Smooth muscle cell of bladder (primary cell): ENCODE results near the gene NECAP2. TPM values are rescaled to one million over a fixed set of nuclear protein-coding genes. Genes with fewer than 3 reads are reported as not detected.

Experiments
- total RNA-seq: library from RNA; depleted of rRNA; stranded (reverse); fragments of >200 nt; gene quantifications from 2 replicates; pipeline ENCODE4 v1.2.3, GENCODE V29; 2014

The NECAP2 gene, protein sequence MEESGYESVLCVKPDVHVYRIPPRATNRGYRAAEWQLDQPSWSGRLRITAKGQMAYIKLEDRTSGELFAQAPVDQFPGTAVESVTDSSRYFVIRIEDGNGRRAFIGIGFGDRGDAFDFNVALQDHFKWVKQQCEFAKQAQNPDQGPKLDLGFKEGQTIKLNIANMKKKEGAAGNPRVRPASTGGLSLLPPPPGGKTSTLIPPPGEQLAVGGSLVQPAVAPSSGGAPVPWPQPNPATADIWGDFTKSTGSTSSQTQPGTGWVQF
- total RNA-seq, result 65.0 and 76.4 TPM in 2 replicates

DNA sequence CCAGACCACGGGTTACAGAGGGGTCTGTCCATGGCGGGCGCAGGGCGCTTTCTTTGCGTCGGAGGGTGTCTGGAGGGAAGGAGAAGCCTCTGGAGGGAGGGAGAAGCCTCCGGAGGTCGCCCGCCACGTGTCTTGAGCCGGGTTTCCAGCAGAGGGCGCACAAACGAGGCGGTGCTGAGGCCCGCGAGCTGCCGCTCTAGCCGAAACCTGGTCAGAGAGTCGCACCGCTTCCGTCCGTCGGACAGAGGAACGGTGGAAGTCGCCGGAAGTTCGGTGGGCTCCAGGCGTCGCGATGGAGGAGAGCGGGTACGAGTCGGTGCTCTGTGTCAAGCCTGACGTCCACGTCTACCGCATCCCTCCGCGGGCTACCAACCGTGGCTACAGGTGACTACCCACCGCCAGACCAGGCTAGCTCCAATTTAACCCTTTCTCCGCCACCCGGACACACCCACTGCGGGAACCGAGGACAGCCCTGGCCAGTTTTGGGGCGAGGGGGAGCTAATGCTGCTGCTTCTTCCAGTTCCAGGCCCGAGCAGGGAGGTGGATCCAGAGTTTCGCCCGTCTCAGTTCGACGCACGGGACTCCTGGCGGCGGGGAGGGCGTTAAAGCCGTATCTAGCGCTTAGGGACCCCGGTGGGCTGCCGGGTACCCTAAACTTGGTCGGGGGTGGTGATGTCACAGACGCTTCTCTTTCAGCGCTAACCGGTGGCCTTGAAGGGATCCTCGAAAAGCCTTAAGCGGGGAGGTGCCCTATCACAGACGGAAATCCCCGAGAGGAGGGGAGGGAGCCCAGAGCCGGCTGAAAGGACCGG, at the start of gene NECAP2:
Gene NECAP2, plus strand, starts transcription at position 255 of the 812 bp plus-strand sequence. Its CDS starts 38 bp downstream, at position 293.

DNA sequence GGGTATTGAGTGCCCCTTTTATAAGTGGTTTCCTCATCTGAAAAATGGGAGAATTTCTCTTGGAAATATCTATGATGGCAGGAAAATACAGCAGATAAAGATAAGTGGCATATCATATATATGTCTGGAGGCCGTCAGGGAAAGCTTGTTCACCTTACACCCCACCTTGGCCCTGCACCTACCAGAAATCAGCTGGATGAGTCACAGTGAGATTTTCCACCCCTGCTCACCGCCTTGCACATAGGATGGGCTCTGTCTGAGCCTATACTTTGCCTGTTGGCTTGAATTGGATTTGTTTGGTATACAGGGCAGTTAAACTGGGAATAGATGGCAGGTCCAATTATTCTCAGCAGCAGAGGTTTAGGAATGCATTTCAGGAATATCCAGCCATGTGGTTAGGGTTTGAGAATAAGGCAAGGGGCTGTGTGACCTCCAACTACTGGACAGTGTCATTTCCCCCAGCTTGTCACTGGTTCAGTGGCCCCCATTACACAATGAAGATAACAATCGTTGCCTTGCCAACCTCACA, 3.5 kb upstream of the NECAP2 start, which contains the start of gene SPATA21:
Gene SPATA21, minus strand, starts transcription at position 479 of the 529 bp plus-strand sequence. CDS start 6,053 bp downstream, outside the sequence.

Other genes starting within 250 kb of the NECAP2 start
- 3.7 and 5.5 TPM in 2 replicates for gene ARHGEF19, start 228.1 kb upstream of the NECAP2 start, total RNA-seq
- gene CPLANE2, start 203.5 kb upstream of the NECAP2 start, total RNA-seq, result 11.5 and 14.0 TPM in 2 replicates
- gene FBXO42, start 88.2 kb upstream of the NECAP2 start, total RNA-seq, result 7.1 and 11.9 TPM in 2 replicates
- gene SZRD1, start 73.5 kb upstream of the NECAP2 start, total RNA-seq, result 13.4 and 21.3 TPM in 2 replicates
- gene SPATA21, start 3.3 kb upstream of the NECAP2 start, total RNA-seq, result not detected in 2 replicates
- gene RNU1-1, start 73.6 kb downstream of the NECAP2 start, total RNA-seq, result 3,030 and 4,050 TPM in 2 replicates
- gene NBPF1, start 172.8 kb downstream of the NECAP2 start, total RNA-seq, result 35.0 and 55.2 TPM in 2 replicates
- 3,030 and 4,050 TPM in 2 replicates for gene RNU1-3, start 226.2 kb downstream of the NECAP2 start, total RNA-seq